ENCODE data around the gene VSNL1. TPM values are rescaled to one million over a fixed set of nuclear protein-coding genes. Genes with fewer than 3 reads are reported as not detected.

Gene VSNL1
- total RNA-seq, 1 experiment from 2014 or later: 9.9 TPM

DNA sequence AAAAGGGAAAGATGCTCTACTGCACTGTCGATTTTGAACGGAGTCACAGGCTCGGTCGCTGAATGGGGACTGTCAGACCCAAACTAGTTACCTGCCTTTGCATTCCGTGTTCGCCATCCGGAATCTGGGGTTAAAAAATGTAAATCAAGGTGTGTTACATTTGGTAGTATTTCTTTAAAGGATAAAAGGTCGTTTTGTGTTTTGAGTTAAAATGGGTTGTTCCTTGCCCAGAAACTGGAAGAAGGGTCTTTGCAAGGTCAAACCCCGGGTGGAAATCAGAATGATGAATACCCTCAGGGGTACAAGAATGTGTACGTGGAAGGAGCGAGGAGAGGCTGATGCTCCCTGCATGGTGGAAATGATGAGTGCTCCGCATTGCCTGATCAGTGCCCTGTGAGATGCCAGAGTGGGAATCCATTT lies 1.0 kb downstream of the VSNL1 start:
- TF ChIP-seq, protein P1, sequence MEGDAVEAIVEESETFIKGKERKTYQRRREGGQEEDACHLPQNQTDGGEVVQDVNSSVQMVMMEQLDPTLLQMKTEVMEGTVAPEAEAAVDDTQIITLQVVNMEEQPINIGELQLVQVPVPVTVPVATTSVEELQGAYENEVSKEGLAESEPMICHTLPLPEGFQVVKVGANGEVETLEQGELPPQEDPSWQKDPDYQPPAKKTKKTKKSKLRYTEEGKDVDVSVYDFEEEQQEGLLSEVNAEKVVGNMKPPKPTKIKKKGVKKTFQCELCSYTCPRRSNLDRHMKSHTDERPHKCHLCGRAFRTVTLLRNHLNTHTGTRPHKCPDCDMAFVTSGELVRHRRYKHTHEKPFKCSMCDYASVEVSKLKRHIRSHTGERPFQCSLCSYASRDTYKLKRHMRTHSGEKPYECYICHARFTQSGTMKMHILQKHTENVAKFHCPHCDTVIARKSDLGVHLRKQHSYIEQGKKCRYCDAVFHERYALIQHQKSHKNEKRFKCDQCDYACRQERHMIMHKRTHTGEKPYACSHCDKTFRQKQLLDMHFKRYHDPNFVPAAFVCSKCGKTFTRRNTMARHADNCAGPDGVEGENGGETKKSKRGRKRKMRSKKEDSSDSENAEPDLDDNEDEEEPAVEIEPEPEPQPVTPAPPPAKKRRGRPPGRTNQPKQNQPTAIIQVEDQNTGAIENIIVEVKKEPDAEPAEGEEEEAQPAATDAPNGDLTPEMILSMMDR (conservative IDR thresholded peaks at IDR 0.05): no peak
- no peak overlapping the region for H3K14ac ChIP-seq (ENCODE audit: insufficient read depth, low read length)
- H3K79me1 ChIP-seq (ENCODE audit: insufficient read depth, low read depth, low read length, poor library complexity, severe bottlenecking): no peaks in the 10 kb centered on the region
- H2BK12ac ChIP-seq (ENCODE audit: insufficient read length, low read depth, low read length): no peak overlapping the region
- DNase-seq: no peak
- no CpG with 5 or more reads among the region's 12 CpGs for WGBS (ENCODE audit: extremely low coverage, insufficient read length, low lambda C conversion rate)
- no peak overlapping the region for H2BK5ac ChIP-seq (ENCODE audit: insufficient read length, low read length)
- no peak overlapping the region for H3K27ac ChIP-seq (ENCODE audit: insufficient read length, low read depth, low read length)
- H2BK20ac ChIP-seq (ENCODE audit: low read depth, low read length, poor library complexity, severe bottlenecking): no peak overlapping the region
- no peak overlapping the region for H3K23ac ChIP-seq (ENCODE audit: insufficient read length, low read depth, low read length)
- H3K4me1 ChIP-seq (ENCODE audit: insufficient read depth, low read length): no peaks in the 10 kb centered on the region; the same call in 1 of the 2 replicates
- H3T11ph ChIP-seq (ENCODE audit: low read length): no peak overlapping the region
- peak overlapping the region; percentile 100 for H3K4me2 ChIP-seq (ENCODE audit: insufficient read depth, insufficient read length, low read length)
- peak overlapping the region; percentile 90 for H3K9ac ChIP-seq (ENCODE audit: extremely low read depth, insufficient read length, low read length)
- H2BK15ac ChIP-seq (ENCODE audit: low read depth, low read length): no peak overlapping the region
- H3K4ac ChIP-seq (ENCODE audit: low read depth, low read length): no peak overlapping the region
- H3K79me2 ChIP-seq (ENCODE audit: insufficient read depth, low read length): peaks cover 18% of the 10 kb centered on the region
- peaks cover 23% of the 10 kb centered on the region for H3K27me3 Mint-ChIP-seq (ENCODE audit: low read depth)
- no peak overlapping the region for H2AFZ ChIP-seq (ENCODE audit: low read length)
- peak overlapping the region in 1 of 3 experiments; percentile 24; a peak in 2 of 7 replicates for H3K27ac Mint-ChIP-seq
- H2AK5ac ChIP-seq (ENCODE audit: insufficient read length, low read length): no peak overlapping the region
- H3K9me3 ChIP-seq (ENCODE audit: control insufficient read depth, low read depth, low read length): no peaks in the 10 kb centered on the region
- no peaks in the 10 kb centered on the region for H4K20me1 ChIP-seq (ENCODE audit: control insufficient read depth, insufficient read depth, insufficient read length)
- H3K18ac ChIP-seq (ENCODE audit: insufficient read length, low read depth, low read length): no peak overlapping the region
- no peak overlapping the region for H2BK120ac ChIP-seq (ENCODE audit: low read depth, low read length, poor library complexity, severe bottlenecking)
- H3K4me3 Mint-ChIP-seq: peak overlapping the region; percentile 70 to 95
- no peaks in the 10 kb centered on the region; a peak in 1 of 5 replicates for H3K9me3 Mint-ChIP-seq
- H4K5ac ChIP-seq (ENCODE audit: insufficient read length, low read depth, low read length): no peak overlapping the region
- no peak overlapping the region for H4K91ac ChIP-seq (ENCODE audit: insufficient read length, low read depth, low read length)
- H3K56ac ChIP-seq (ENCODE audit: insufficient read length, low read depth, low read length): no peak overlapping the region
- no peaks in the 10 kb centered on the region; a peak in 1 of 7 replicates for H3K36me3 Mint-ChIP-seq (ENCODE audit: insufficient read depth in 1 of 3, low read depth in 3 of 3)
- H3K27me3 ChIP-seq (ENCODE audit: insufficient read depth, low read length): no peaks in the 10 kb centered on the region
- H3K4me1 Mint-ChIP-seq: peaks cover 52 to 69% of the 10 kb centered on the region in 2 experiments
- H3K23me2 ChIP-seq (ENCODE audit: insufficient read length, low read depth, low read length, poor library complexity, severe bottlenecking): peaks cover 35% of the 10 kb centered on the region
- no peak overlapping the region for H4K8ac ChIP-seq (replicated peaks; ENCODE audit: insufficient read length, low read depth, low read length)
